ENCODE results near the gene GEN1. TPM values are rescaled to one million over a fixed set of nuclear protein-coding genes. Genes with fewer than 3 reads are reported as not detected.

The GEN1 gene
- total and polyA plus RNA-seq, 9 donors, result 0.77 to 4.7 (median 2.3) TPM

GRCh38 chr2:17791121-17791816, 37.3 kb downstream of the GEN1 start:
- no peak for DNase-seq
- TF ChIP-seq CTCF (IDR thresholded peaks at IDR 0.05), result no peak
- no peak for TF ChIP-seq POLR2A (IDR thresholded peaks at IDR 0.05)
- no peak overlapping the region for H3K27ac ChIP-seq
- H3K36me3 ChIP-seq, result no peaks in the 10 kb centered on the region
- no peaks in the 10 kb centered on the region for H3K9me3 ChIP-seq
- intact Hi-C loops (cut with DNase I), result no loop called here
- no peak overlapping the region for H3K4me3 ChIP-seq
- WGBS, 3 donors, result 28 to 29% (median 29%) methylated on average over 5 of the region's 5 CpGs
- H3K4me1 ChIP-seq (ENCODE audit: insufficient read depth), result peaks cover 2% of the 10 kb centered on the region
- H3K27me3 ChIP-seq, result no peaks in the 10 kb centered on the region

DNA sequence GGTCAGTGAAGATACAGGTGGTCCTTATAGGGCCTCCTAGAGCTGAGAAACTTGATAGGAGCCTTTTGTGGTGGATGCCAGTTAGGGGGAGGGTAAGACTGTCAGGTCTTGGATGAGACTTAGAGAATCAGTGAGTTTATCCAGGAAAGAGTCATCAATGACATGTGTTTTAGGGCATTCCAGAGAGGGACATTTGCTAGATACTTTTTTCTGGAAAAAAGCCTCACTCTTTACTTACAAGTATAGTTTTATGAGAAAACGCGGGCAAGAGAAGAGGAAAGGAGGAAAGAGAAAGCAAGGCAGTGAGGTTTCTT, 37.8 kb downstream of the GEN1 start:
- no peaks in the 10 kb centered on the region for H3K36me3 ChIP-seq
- H3K4me3 ChIP-seq, result no peak overlapping the region
- 62 to 87% (median 81%) methylated on average over 2 of the region's 2 CpGs for WGBS, 3 donors
- peaks cover 2% of the 10 kb centered on the region for H3K4me1 ChIP-seq (ENCODE audit: insufficient read depth)
- no peak for TF ChIP-seq CTCF (IDR thresholded peaks at IDR 0.05)
- no peak for TF ChIP-seq EP300 (IDR thresholded peaks at IDR 0.05)
- no peak for TF ChIP-seq POLR2A (IDR thresholded peaks at IDR 0.05)
- no peaks in the 10 kb centered on the region for H3K27me3 ChIP-seq
- no peaks in the 10 kb centered on the region for H3K9me3 ChIP-seq
- H3K27ac ChIP-seq, result no peak overlapping the region
- intact Hi-C loops (cut with DNase I), result no loop called here
- no peak for DNase-seq

DNA sequence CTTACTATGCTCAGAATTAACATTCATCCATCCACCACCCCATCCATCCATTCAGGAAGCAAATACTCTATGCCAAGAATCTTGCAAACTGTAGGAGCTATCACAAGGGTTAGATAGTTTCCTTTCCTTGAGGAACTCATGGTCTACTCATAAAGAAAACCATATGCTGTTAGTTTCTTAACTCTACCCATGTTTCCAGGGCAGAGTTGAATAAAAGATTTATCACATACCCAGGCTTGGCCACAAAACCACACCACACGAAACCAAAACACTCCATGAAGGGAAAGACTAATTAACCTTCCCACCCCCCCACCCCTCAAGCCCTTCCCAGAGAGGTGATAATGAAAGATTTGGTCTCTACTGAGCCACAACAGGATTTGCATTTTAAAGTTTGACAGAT, 38.6 kb downstream of the GEN1 start:
- intact Hi-C loops (cut with DNase I), result no loop called here
- no peak for DNase-seq
- peaks cover 2% of the 10 kb centered on the region for H3K4me1 ChIP-seq (ENCODE audit: insufficient read depth)
- TF ChIP-seq POLR2A (IDR thresholded peaks at IDR 0.05), result no peak
- no peak for TF ChIP-seq CTCF (IDR thresholded peaks at IDR 0.05)
- TF ChIP-seq EP300 (IDR thresholded peaks at IDR 0.05), result no peak
- H3K9me3 ChIP-seq, result no peaks in the 10 kb centered on the region
- H3K27ac ChIP-seq, result no peak overlapping the region
- H3K4me3 ChIP-seq, result no peak overlapping the region
- H3K36me3 ChIP-seq, result no peaks in the 10 kb centered on the region
- no peaks in the 10 kb centered on the region for H3K27me3 ChIP-seq
- WGBS, 3 donors, result 0 to 60% (median 41%) methylated on average over 1 of the region's 1 CpG

DNA sequence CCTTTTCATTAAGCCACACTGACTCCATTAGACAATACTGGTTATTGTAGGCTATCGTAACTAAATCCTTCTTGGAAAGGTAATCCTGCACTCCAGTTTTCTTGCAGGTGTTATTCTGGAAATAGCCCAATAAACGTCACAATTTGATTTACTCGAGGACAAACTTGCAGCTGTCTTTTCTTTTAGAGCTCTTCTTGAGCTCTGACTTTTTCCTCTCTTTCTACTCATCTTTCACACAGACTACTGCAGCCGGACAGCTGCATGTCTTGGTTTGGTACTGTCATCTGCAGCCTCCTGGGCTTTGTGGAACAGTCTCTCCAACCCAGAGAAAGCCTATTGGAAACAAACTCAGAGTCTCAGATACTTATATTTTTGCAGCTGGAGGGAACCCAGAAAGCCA, 39.4 kb downstream of the GEN1 start:
- H3K27ac ChIP-seq, result no peak overlapping the region
- no peak for DNase-seq
- intact Hi-C loops (cut with DNase I), result no loop called here
- H3K4me3 ChIP-seq, result no peak overlapping the region
- H3K27me3 ChIP-seq, result no peaks in the 10 kb centered on the region
- TF ChIP-seq POLR2A (IDR thresholded peaks at IDR 0.05), result no peak
- no peak for TF ChIP-seq EP300 (IDR thresholded peaks at IDR 0.05)
- TF ChIP-seq CTCF (IDR thresholded peaks at IDR 0.05), result no peak
- H3K4me1 ChIP-seq (ENCODE audit: insufficient read depth), result peaks cover 2% of the 10 kb centered on the region
- no peaks in the 10 kb centered on the region for H3K9me3 ChIP-seq
- H3K36me3 ChIP-seq, result no peaks in the 10 kb centered on the region
- 42 to 50% (median 48%) methylated on average over 4 of the region's 4 CpGs for WGBS, 3 donors

Measured in ovary (tissue), 9 donors.